GM06990 (cell line): ENCODE data around the gene DENND1B.

Experiments
- DNase-seq: peaks from one replicate; pipeline ENCODE4 v3.0.0-alpha.2; 2011; ENCODE audit not compliant: insufficient read length; ENCODE audit errors: extremely low read depth
- H3K27me3 ChIP-seq: replicated peaks from 2 replicates; pipeline ENCODE4 v1.6.0; 2011; ENCODE audit warnings: low read length; ENCODE audit not compliant: control insufficient read depth, insufficient read depth
- H3K36me3 ChIP-seq: 2 replicates; pipeline ENCODE4 v1.5.1; 2011; ENCODE audit warnings: low read length; ENCODE audit not compliant: control insufficient read depth, insufficient read depth
- H3K4me3 ChIP-seq: replicated peaks from 2 replicates; pipeline ENCODE4 v1.5.1; 2011; ENCODE audit warnings: low read depth, mild to moderate bottlenecking, control low read depth, low read length
- TF ChIP-seq, protein P1 (sequence below): IDR thresholded peaks from 2 replicates; pipeline ENCODE4 v1.5.1; 2011; ENCODE audit warnings: low read length, control low read depth, mild to moderate bottlenecking, inconsistent platforms; ENCODE audit not compliant: insufficient read depth, poor library complexity, severe bottlenecking

Gene DENND1B, protein sequence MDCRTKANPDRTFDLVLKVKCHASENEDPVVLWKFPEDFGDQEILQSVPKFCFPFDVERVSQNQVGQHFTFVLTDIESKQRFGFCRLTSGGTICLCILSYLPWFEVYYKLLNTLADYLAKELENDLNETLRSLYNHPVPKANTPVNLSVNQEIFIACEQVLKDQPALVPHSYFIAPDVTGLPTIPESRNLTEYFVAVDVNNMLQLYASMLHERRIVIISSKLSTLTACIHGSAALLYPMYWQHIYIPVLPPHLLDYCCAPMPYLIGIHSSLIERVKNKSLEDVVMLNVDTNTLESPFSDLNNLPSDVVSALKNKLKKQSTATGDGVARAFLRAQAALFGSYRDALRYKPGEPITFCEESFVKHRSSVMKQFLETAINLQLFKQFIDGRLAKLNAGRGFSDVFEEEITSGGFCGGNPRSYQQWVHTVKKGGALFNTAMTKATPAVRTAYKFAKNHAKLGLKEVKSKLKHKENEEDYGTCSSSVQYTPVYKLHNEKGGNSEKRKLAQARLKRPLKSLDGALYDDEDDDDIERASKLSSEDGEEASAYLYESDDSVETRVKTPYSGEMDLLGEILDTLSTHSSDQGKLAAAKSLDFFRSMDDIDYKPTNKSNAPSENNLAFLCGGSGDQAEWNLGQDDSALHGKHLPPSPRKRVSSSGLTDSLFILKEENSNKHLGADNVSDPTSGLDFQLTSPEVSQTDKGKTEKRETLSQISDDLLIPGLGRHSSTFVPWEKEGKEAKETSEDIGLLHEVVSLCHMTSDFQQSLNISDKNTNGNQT

DNA sequence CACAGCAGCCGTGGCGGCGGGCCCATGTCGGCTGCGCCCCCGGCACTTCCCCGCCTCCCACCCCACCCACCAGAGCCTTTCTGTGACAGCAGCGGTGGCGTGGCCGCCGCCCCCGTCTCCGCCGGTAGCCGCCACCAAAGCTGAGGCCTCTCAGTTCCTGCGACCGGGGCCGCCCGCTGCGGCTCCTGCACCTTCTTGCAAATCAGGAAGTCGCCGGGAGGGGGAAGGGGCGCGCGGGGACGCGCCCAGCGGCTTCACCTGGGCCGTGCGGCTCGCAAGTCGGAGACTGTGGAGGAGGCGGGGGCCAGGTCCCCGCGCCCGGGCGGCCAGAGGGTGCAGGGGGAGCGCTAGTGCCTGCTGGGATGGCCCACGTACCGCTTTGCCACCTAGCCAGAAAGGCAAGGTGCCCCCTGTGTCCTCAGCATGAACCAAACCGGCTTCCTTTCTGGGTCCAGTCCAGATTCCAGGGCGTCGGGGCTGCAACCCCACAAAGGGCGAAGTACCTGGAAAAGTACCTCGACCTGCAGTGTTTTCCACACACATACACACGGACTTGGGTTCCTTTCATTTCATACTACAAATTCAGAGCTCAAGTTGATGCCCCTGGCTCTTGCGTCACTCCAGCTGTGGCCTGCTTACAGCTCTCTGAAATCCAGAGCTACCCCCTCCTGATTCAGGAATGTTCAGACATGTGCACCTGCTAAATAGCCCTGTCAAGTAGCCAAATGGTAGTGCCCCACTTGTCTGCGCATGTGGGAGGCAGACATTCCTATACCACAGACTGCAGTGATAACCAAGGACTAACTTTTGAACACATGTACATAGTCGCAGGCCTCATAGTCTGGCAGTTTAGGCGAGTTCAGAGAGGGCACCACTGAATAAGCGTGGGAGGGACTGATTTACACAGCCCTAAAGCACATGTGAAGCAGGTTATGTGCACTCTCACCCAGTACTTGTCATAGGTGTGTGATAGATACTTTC lies at the start of gene DENND1B:
Gene DENND1B (minus strand): TSS at position 199 of the 981 bp plus-strand sequence. CDS start 325 bp downstream, outside the sequence.
- no peaks in the 10 kb centered on the region for H3K27me3 ChIP-seq
- peak; percentile 94 for DNase-seq
- peak within 1 kb of the TSS; percentile 73 for H3K4me3 ChIP-seq
- TF ChIP-seq, protein P1, sequence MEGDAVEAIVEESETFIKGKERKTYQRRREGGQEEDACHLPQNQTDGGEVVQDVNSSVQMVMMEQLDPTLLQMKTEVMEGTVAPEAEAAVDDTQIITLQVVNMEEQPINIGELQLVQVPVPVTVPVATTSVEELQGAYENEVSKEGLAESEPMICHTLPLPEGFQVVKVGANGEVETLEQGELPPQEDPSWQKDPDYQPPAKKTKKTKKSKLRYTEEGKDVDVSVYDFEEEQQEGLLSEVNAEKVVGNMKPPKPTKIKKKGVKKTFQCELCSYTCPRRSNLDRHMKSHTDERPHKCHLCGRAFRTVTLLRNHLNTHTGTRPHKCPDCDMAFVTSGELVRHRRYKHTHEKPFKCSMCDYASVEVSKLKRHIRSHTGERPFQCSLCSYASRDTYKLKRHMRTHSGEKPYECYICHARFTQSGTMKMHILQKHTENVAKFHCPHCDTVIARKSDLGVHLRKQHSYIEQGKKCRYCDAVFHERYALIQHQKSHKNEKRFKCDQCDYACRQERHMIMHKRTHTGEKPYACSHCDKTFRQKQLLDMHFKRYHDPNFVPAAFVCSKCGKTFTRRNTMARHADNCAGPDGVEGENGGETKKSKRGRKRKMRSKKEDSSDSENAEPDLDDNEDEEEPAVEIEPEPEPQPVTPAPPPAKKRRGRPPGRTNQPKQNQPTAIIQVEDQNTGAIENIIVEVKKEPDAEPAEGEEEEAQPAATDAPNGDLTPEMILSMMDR, result no peak
- no peaks in the 10 kb centered on the region; the same call in 1 of the 2 replicates for H3K36me3 ChIP-seq

DNA sequence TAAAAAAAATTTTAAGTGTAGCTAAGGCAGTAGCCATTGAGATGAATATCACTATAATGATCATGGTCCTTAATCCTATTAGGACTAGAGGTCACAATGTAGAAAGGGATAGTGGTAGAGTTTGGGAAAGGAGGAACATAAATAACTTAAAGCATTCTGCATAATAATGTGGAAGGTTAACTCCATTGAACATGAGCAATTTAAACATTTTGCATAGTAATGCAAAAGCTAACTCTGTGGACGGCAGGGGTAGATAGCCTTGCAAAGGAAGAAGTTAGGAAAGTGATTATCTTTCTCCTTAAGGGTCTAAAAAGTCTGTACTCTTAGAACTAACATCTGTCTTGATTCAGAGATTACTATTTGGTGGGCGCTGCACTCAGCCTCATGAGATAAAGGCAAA lies 39.0 kb upstream of the DENND1B start:
- TF ChIP-seq, protein P1, result no peak
- no peak overlapping the region for H3K4me3 ChIP-seq
- no peaks in the 10 kb centered on the region for H3K36me3 ChIP-seq
- DNase-seq, result no peak
- no peaks in the 10 kb centered on the region for H3K27me3 ChIP-seq

DNA sequence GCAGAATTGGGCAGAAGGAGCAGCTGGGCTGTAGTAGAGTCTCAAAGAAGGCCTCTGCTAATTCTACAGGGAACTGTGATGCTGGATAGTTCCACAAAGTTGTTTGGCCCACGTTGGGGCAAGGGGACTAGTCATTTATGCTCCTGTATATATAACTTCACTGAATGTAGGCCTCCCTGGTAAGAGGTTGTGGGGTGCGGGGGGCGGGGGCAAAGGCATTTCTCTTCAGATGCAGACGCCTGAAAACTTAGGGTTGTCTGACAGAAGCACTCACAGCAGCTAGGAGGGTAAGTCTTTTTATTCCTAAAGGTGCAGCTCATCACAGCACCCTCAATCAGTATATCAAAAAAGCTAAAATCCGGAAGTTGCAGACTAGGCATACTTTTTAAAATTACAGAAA lies 38.5 kb upstream of the DENND1B start:
- Histone ChIP-seq H3K27me3 (no peaks in the 10 kb centered on the region), H3K4me3 (no peak overlapping the region), H3K36me3 (no peaks in the 10 kb centered on the region)
- no peak for DNase-seq
- TF ChIP-seq, protein P1, result no peak

DNA sequence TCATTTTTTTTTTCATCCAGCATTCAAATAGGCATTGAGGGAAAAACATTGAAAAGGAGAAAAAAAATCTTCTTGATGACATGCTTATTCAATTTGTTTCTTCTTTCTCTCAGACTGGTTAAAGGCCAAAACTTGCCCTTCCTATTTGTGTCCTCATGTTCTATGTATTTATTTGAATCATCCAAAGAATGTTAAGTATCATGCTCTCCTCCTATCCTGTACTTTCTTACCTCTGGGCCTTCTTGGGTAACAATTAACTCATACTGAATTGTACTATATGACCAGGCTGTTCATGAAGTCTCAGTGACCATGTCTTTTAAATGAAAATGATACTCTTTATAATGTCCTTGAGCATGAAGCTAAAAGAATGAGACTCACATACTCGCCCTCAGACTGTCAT lies 36.5 kb upstream of the DENND1B start:
- no peak for DNase-seq
- Histone ChIP-seq H3K27me3 (no peaks in the 10 kb centered on the region), H3K4me3 (no peak overlapping the region), H3K36me3 (no peaks in the 10 kb centered on the region)
- TF ChIP-seq, protein P1, result no peak

DNA sequence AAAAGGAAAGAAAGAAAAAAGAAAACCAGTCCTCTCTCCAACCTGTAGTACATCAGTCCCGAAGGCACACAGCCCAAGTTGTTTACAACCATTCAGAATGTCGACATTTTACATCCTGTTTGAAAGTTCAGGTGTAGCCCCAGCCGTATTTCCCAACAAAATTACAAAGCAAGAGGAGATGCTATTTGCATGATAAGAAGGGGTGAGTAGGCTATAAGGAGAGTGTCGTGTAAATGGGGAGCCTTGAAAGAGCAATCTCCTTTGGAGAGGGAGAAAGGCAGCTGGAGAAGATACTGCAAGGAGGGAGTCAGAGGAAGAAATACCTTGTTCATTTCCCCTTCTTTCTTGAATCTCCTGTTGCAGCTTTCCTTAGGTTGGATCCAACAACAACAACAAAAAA lies 35.5 kb upstream of the DENND1B start:
- no peaks in the 10 kb centered on the region for H3K36me3 ChIP-seq
- no peak overlapping the region for H3K4me3 ChIP-seq
- no peaks in the 10 kb centered on the region for H3K27me3 ChIP-seq
- TF ChIP-seq, protein P1, result no peak
- DNase-seq, result no peak
